Sigmoid colon (tissue), 4 donors: ENCODE results near the gene FRZB.

Experiments used
- POLR2A ChIP-seq, 2 donors: fragments of 450-650 bp; IDR thresholded peaks; one replicate each; pipeline ENCODE4 v1.6.1; 2016; ENCODE audit warnings: antibody characterized with exemption in 2 of 2, mild to moderate bottlenecking in 2 of 2, moderate library complexity in 2 of 2
- POLR2AphosphoS5 ChIP-seq, 4 donors: sonication (generic); formaldehyde crosslinking; IDR thresholded peaks; one replicate each; pipeline ENCODE4 v1.6.1; 2017; ENCODE audit warnings: antibody characterized with exemption in 4 of 4
- TF ChIP-seq, protein P1 (sequence below), 4 experiments: fragments of 450-650 bp in 3 of 4; fragments of 200-600 bp in 1 of 4; IDR thresholded peaks; one replicate each; pipeline ENCODE4 v1.5.1; 2016 to 2019; ENCODE audit warnings: antibody characterized with exemption in 4 of 4, mild to moderate bottlenecking in 3 of 4, moderate library complexity in 2 of 4

- TF ChIP-seq POLR2AphosphoS5 (IDR thresholded peaks at IDR 0.05) (no peak), POLR2A (IDR thresholded peaks at IDR 0.05) (no peak)
- TF ChIP-seq, protein P1, sequence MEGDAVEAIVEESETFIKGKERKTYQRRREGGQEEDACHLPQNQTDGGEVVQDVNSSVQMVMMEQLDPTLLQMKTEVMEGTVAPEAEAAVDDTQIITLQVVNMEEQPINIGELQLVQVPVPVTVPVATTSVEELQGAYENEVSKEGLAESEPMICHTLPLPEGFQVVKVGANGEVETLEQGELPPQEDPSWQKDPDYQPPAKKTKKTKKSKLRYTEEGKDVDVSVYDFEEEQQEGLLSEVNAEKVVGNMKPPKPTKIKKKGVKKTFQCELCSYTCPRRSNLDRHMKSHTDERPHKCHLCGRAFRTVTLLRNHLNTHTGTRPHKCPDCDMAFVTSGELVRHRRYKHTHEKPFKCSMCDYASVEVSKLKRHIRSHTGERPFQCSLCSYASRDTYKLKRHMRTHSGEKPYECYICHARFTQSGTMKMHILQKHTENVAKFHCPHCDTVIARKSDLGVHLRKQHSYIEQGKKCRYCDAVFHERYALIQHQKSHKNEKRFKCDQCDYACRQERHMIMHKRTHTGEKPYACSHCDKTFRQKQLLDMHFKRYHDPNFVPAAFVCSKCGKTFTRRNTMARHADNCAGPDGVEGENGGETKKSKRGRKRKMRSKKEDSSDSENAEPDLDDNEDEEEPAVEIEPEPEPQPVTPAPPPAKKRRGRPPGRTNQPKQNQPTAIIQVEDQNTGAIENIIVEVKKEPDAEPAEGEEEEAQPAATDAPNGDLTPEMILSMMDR (IDR thresholded peaks at IDR 0.05): no peak
Measured at GRCh38 chr2:182854375-182855105, 11.9 kb downstream of the FRZB start.
